K562 (cell line): Measurements from ENCODE around the gene PPM1N.

Experiments
- RB1 ChIP-seq: fragments of 450-650 bp; IDR thresholded peaks from 2 replicates; pipeline ENCODE4 v1.6.1; 2017; ENCODE audit warnings: low read depth, mild to moderate bottlenecking
- ZNF224 ChIP-seq: sonication (generic); formaldehyde crosslinking; IDR thresholded peaks from 2 replicates; pipeline ENCODE4 v1.8.0; 2022; ENCODE audit warnings: mild to moderate bottlenecking, missing genetic modification reagents
- TF ChIP-seq, protein P1 (sequence below): sonication (generic); formaldehyde crosslinking; IDR thresholded peaks from 2 replicates; pipeline ENCODE4 v1.8.0; 2023; ENCODE audit warnings: missing genetic modification reagents, mild to moderate bottlenecking, borderline replicate concordance
- TF ChIP-seq, protein P2 (sequence below), 3 experiments: IDR thresholded peaks in 2 of 3; conservative IDR thresholded peaks in 1 of 3; 2 replicates each; pipeline ENCODE4 v1.5.1; 2011 to 2012; ENCODE audit warnings: low read length in 3 of 3, mild to moderate bottlenecking in 3 of 3, control low read depth in 2 of 3, improper control_type of control experiment in 1 of 3, inconsistent platforms in 1 of 3, low read depth in 1 of 3, mixed read lengths in 1 of 3, moderate library complexity in 1 of 3; ENCODE audit not compliant: insufficient read depth in 2 of 3

DNA sequence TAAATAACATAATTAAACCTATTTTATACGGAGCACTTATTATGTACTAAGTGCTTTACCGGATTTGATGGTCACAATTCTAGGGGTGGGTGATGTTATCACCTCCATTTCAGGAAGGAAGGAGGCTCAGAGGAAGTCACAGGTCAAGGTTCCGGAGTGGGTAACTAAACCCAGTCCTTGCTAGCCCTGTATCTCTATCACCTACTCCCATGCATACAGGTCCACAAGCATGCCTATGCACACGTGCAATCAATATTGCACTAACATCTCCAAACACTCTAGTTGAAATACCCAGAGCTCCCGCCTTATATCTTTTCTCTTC lies 48.3 kb upstream of the PPM1N start:
- TF ChIP-seq, protein P1, sequence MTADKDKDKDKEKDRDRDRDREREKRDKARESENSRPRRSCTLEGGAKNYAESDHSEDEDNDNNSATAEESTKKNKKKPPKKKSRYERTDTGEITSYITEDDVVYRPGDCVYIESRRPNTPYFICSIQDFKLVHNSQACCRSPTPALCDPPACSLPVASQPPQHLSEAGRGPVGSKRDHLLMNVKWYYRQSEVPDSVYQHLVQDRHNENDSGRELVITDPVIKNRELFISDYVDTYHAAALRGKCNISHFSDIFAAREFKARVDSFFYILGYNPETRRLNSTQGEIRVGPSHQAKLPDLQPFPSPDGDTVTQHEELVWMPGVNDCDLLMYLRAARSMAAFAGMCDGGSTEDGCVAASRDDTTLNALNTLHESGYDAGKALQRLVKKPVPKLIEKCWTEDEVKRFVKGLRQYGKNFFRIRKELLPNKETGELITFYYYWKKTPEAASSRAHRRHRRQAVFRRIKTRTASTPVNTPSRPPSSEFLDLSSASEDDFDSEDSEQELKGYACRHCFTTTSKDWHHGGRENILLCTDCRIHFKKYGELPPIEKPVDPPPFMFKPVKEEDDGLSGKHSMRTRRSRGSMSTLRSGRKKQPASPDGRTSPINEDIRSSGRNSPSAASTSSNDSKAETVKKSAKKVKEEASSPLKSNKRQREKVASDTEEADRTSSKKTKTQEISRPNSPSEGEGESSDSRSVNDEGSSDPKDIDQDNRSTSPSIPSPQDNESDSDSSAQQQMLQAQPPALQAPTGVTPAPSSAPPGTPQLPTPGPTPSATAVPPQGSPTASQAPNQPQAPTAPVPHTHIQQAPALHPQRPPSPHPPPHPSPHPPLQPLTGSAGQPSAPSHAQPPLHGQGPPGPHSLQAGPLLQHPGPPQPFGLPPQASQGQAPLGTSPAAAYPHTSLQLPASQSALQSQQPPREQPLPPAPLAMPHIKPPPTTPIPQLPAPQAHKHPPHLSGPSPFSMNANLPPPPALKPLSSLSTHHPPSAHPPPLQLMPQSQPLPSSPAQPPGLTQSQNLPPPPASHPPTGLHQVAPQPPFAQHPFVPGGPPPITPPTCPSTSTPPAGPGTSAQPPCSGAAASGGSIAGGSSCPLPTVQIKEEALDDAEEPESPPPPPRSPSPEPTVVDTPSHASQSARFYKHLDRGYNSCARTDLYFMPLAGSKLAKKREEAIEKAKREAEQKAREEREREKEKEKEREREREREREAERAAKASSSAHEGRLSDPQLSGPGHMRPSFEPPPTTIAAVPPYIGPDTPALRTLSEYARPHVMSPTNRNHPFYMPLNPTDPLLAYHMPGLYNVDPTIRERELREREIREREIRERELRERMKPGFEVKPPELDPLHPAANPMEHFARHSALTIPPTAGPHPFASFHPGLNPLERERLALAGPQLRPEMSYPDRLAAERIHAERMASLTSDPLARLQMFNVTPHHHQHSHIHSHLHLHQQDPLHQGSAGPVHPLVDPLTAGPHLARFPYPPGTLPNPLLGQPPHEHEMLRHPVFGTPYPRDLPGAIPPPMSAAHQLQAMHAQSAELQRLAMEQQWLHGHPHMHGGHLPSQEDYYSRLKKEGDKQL (CRISPR knock-in tag): no peak
- no peak for TF ChIP-seq ZNF224 (CRISPR knock-in tag)
- TF ChIP-seq, protein P2, sequence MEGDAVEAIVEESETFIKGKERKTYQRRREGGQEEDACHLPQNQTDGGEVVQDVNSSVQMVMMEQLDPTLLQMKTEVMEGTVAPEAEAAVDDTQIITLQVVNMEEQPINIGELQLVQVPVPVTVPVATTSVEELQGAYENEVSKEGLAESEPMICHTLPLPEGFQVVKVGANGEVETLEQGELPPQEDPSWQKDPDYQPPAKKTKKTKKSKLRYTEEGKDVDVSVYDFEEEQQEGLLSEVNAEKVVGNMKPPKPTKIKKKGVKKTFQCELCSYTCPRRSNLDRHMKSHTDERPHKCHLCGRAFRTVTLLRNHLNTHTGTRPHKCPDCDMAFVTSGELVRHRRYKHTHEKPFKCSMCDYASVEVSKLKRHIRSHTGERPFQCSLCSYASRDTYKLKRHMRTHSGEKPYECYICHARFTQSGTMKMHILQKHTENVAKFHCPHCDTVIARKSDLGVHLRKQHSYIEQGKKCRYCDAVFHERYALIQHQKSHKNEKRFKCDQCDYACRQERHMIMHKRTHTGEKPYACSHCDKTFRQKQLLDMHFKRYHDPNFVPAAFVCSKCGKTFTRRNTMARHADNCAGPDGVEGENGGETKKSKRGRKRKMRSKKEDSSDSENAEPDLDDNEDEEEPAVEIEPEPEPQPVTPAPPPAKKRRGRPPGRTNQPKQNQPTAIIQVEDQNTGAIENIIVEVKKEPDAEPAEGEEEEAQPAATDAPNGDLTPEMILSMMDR (IDR thresholded peaks at IDR 0.05 in 2 of 3, conservative IDR thresholded peaks at IDR 0.05 in 1 of 3; ENCODE audit: insufficient read depth in 2 of 3, low read depth in 1 of 3, low read length in 3 of 3): no peak
- no peak for TF ChIP-seq RB1
